NCI-H2227 (cell line): Measurements from ENCODE around the gene TNFRSF4.

Experiments
- DNase-seq: peaks from one replicate; lab custom pipeline; 2025; ENCODE audit not compliant: unreplicated experiment; lab: John Stamatoyannopoulos, UW

Gene TNFRSF4

DNA sequence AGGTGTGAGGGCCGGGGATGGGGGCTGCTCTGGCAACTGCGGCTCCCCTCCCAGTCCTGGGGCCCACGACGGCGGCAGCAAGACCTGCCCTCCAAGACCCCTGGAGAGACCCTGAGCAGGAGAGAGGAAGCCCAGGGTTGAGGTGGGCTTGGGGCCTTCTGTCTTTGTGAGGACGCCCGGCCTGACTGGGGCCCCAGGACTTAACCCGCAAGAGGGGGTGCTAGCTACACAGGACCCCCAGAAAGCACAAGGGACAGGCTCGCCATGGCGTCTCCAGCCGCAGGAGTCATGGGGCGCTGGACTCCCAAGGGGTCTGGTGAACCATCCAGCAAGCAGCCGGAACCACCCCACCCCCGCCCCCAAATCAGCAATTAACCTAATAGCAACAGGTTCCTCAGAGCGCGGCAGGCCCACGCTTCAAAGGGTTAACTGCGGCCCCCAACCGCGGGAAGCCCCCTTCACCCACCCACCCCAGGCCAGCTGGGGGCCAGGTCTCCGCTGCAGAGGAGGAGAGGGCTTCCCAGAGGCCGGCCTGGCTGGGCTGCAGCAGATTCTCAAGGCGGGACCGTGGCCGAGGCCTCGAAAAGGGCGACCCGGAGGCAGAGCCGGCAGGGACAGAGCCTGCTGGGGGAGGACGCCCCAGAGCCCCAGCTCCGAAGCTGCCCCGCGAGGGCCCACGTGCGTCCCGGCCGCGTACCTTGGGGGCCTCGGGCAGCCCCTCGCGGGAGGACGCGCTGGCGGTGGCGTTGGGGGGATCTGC lies 32.0 kb upstream of the TNFRSF4 start:
- no peak for DNase-seq

DNA sequence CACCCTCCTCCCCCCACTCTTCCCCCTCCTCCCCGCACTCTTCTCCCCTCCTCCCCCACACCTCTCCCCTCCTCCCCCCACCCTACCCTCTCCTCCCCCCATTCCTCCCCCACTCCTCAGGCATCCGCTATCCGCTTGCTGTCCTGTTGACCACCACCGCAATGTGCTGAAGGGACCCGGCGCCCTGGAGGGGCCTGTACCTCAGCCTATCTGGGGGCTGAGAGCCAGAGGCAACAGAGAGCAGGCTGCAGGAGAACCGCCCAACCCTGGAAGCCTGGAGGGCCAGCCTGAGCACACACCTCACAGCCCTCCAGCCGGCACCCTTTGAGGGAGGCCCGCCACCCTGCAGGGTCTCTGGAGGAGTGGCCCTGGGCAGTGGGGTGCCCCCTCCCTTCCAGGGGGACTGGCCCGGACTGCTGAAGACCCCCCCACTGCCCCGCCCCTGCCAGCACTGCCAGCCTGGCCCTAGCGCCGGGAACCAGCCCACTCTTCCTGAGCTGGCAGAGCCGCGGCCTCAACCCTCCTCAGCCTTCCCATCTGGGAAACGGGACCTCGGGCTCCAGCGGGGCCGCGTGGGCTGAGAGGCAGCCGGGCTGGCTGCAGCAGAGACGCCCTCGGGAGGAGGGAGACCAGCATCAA lies 31.3 kb upstream of the TNFRSF4 start:
- DNase-seq, result no peak

- no peak for DNase-seq
These were observed 30.3 kb upstream of the TNFRSF4 start for GRCh38 chr1:1244192-1244811.

DNA sequence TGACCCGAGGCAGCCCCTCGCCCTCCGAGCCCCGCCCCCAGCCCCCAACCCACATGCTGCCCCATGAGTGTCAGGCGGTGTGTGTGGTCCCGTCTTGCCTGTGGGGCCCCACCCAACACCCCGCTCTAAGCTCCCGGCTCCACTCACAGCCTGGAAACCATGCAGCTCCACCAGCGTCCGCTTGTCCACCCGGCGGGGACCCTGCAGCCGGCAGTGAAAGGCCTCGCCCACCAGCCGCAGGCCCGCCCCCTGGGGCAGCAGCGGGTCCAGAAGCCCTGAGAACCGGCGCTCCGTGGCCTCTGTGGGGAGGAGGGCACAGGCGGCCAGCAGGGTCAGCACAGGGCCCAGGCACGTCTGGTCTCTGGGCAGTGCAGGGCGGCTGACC lies 29.8 kb upstream of the TNFRSF4 start:
- DNase-seq, result no peak

GRCh38 chr1:1243266-1243660 lies 29.3 kb upstream of the TNFRSF4 start:
- no peak for DNase-seq

GRCh38 chr1:1242461-1243265 lies 28.7 kb upstream of the TNFRSF4 start:
- DNase-seq, result no peak

- no peak for DNase-seq
These were observed 27.8 kb upstream of the TNFRSF4 start for GRCh38 chr1:1241588-1242219.

DNA sequence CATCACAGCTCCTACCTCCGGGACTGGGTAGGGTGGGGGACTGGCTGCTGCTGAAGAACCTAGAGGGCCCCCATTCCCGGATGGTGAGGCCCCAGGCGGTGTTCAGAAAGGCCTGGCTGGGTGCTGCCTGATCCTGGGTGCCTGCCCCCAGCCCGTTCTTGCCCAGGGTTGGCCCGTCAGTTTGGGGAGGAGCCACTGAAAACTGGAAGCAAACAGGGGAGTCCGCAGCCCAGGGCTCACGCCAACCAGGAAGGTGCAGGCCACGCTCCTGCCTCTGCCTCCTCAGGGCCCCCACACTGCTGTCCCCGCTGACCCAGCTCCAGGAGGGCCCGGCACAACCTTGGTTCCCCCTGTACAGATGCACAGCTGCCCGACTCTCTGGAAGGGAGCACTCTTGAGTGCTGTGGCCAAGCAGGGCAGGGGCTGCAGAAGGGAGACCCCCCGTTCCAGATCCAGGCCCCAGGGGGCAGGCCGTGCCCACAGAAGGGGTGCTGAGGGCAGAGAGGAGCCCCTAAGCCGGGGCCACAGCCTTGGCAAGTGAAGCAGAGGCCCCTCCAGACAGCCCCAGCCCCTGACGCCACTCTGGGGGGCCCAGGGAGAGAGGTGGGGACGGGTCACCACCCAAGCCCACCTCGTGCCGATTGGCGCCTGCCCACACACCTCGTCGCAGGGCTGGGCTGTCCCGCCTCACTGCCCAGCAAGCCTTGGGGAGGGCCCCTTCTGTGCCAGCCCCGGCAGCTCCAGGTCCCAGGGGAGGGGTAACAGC lies 27.1 kb upstream of the TNFRSF4 start:
- no peak for DNase-seq

DNA sequence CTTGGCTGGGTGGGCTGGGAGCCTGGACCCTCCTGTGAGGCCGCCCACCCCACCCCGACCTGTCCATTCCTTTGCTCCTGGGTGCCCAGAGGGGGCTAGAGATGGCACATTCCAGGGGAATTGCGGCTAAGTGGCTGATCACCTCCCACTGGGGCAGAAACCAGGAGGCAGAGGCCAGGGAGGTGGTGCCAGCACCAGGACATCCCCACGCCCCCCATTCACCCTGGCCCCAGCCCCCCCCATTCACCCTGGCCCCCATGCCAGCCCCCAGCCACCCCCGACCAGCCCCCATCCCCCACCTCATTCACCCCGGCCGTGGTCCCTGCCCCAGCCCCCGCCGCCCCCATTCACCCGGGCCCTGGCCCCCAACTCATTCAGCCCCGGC lies 26.4 kb upstream of the TNFRSF4 start:
- no peak for DNase-seq

- no peak for DNase-seq
These were observed 25.8 kb upstream of the TNFRSF4 start for GRCh38 chr1:1239614-1240347.

DNA sequence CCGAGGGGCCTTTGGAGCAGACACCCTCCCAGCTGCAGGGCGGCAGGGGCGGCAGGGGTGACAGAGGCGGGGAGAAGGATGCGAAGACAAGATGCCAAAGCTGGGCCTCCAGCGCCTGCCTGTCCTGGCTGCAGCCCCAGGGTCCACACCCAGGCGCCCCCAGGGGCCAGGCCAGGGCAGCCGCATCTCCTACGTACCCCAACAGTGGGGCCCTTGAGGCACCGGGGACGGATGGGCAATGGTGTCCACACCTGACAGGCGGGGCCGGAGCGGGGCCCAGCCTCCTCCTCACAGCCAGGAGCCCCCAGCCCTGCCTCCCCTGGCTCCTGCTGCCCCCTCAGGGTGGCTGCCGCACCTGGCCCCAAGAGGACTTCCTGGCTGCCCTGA lies 25.3 kb upstream of the TNFRSF4 start:
- no peak for DNase-seq

DNA sequence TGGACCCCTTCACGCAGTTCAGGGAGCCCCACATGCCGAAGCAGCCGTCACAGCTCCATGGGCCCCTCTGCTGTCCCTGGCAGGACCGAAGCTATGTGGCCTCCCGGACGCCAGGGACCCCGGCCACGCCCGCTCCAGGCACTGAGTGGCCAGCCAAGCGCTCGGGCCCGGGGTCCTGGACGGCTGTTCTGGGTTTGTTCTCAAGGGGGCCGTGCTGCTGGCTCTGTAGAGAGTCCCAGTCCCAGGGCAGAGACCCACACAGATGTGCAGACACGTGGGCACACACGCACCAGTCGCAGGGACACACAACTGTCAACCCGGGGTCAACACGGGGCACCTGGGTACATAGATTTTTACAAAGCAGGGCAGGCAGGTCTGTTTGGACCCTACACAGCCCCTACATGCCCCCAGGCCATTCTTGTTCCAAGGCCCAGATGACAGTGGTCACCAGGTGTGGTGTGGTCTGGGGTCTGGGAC lies 24.8 kb upstream of the TNFRSF4 start:
- DNase-seq, result no peak

DNA sequence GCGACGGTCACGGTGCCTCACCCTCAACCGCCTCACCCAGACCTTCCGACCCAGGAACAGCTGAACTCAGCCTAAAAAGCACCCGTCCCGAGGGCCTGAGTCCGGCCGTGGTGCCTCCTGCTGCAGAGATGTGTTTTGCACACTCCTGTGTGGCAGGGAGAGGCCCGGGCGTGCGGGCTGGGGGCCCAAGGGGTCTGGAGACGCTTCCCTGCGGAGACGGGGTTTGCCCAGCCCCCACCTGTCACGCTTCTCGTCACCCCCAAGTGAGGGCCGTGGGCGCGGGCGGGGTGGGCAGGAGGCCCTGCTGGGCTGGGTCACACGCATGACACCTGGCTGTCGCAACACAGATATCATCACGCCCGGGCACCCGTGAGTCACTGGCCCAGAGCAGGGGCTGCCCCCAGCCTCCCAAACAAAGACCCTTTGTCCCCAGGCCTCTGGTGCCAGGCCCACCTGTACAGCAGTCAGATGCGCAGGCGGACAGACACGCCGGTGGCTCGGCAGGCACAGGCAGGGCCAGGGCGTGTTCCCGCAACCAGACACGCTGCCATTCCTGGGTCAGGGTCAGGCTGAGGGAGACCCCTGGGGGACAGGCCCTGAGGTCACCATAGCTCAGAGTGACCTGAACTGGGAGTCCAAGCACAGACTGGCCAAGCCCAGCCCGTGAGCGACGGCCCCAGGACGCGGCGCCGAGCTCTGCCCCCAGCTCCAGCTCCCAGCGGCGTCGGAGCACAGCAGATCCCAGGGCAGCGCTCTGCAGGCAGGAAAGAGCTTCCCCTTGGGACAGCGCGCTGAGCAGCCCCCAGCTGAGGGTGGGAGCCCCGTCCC lies 24.1 kb upstream of the TNFRSF4 start:
- no peak for DNase-seq

DNA sequence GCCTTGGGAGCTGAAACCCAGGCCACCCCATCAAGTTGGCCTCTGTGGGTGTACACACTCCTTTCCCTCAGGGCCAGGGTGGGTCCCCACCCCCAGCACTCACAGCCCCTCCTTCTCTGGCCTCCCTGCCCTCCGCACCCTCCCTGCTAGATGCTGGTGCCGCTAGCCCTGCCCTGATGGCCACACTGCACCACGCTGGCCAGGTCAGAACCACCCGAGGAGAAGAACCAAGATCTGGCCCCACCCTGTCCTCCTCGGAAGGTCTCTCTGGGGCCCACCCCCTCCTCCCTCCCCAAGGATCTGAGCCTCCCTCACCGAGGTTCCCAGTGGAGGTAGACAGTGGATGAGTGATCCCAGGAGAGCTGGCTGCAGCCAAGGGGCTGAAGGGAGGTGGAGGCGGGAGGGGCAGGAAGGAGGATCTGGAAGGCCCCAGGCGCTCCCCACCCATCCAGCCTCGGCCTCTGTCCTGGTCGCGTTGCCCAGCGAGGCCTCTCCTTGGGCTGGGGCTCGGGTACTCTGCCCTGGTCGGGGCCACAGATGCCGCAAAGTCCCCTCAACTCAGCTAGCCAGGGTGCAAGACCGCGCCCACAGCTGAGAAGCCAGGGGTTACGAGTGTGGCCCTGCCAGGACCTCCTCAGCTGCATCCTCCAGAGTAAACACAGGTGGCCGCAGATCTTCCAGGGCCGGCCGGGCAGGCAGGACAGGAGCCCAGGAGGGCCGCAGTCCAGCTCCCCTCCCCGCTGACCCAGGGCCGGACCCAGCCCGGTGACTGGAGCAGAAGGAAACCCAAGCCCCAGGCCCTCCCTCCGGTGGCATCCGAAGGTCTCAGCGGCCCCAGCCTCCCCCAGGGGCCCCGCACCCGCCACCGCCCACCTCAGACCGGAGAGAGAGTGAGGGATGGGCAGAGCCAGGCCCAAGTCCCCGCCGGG lies 23.3 kb upstream of the TNFRSF4 start:
- no peak for DNase-seq

DNA sequence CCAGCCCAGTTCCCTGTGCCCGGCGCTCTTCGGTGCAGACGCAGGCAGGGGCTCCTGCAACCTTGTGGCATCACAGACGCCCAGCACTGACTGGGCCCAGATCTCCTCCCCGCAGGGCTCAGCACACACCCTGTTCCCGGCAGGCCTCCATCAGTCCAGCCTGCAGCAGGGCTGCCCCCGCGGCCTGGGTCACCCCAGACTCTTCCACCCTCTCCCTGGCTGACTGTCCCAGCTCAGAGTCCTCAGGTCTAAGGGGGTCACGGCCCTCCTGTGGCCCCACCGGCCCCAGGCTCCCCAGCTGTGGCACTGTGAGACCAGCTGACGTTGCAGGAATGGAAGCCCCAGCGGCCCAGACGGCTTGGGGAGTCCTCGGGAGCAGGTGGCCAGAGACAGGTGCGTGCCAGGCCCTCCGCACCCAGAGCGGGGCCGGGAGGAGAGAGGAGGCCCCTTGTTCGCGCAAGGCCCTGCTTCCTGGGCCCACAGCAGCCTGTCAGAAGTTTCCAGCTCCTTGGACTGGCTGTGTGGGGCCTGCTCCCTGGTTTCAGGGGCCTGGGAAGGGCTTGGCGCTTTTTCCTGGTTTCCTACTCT lies 22.3 kb upstream of the TNFRSF4 start:
- no peak for DNase-seq

- no peak for DNase-seq
These were observed 21.2 kb upstream of the TNFRSF4 start for GRCh38 chr1:1235016-1235744.
